GM21381 (cell line): ENCODE results near the gene SWAP70.
"Not testable (repeated sequence)": the region's sequence is repeated elsewhere in the genome, so short reads cannot be mapped to it uniquely, and the experiment has no call there.

Source experiments
- ATAC-seq: cut with Tn5 transposase; IDR thresholded peaks from one replicate; pipeline ENCODE4 v1.9.1; 2021; ENCODE audit warnings: mild to moderate bottlenecking, moderate library complexity; ENCODE audit not compliant: unreplicated experiment

Gene SWAP70

DNA sequence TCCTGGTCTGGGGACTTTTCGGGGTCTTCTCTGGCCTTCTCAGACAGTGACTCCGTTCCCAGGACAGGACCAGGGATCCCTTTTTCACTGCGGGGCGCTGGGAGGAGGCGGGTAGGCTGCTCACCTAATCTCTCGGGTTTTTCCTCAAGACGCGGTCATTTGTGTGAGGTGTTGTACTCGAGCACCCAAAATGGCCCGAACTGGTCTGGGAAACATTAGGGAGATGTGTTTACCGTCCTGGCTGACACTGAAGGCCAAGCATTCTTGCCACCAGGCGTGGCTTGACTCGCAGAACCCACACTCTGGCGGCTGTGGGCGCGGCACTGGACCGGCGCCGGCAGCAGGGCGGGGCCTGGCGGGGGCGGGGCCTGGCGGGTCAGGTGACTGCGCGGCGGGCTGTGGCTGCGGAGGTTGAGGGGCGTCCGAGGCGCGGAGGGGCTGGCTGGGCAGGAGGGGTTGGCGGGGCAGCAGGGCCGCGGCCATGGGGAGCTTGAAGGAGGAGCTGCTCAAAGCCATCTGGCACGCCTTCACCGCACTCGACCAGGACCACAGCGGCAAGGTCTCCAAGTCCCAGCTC, at the start of gene SWAP70:
TSS of gene SWAP70 (plus strand) at position 379 of the 577 bp plus-strand sequence. CDS start at position 482, 103 bp downstream.
- ATAC-seq: peak; percentile 86

GRCh38 chr11:9615031-9615451, 48.8 kb upstream of the SWAP70 start:
- peak; percentile 45 for ATAC-seq

DNA sequence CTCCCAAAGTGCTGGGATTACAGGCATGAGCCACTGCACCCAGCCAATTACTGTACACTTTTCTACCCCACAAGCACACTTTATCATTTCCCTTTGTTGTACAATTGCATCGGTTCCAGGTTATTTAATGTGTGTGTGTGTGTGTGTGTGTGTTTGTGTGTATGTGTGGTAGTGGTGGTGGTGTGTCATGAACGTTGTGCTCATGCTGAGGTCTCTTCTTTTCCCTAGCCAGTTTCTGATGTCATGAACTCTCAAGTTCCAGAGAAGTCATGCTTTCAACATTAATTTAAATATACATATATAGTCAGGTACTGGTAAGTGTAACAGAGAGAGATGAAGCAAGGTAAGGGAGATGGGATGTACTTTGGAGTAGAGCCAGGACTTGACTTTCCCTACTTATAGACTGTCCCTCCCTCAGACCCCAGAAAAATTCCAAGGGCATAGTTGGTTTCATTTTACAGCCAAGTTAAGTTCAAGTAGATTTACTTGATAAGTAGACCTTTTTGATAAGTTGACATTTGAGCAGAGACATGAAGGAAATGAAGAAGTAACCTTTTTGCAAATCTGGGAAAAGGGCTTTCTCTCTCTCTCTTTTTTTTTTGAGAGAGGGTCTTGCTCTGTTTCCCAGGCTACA, 47.7 kb upstream of the SWAP70 start:
- ATAC-seq: no peak

DNA sequence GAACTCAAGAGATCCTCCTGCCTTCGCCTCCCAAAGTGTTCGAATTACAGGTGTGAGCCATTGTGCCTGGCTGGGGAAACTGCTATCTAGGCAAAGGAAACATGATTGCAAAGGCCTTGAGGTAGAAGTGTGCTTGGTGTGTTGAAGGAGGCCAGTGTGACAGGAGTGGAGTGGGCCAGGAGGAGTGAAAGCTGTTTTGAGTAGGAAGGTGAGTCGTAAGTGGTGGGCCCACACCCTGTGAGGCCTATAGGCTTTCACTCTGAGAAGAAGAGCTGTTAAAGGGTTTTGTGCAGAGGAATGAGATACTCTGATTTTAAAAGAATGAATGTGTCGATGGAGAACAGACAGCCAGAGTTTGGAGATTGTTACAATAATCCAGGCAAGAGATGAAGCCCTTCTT, 47.0 kb upstream of the SWAP70 start:
- no peak for ATAC-seq

GRCh38 chr11:9617940-9618339, 45.9 kb upstream of the SWAP70 start:
- ATAC-seq: no peak

- no peak for ATAC-seq
Observed at GRCh38 chr11:9619004-9619403, 44.9 kb upstream of the SWAP70 start.

DNA sequence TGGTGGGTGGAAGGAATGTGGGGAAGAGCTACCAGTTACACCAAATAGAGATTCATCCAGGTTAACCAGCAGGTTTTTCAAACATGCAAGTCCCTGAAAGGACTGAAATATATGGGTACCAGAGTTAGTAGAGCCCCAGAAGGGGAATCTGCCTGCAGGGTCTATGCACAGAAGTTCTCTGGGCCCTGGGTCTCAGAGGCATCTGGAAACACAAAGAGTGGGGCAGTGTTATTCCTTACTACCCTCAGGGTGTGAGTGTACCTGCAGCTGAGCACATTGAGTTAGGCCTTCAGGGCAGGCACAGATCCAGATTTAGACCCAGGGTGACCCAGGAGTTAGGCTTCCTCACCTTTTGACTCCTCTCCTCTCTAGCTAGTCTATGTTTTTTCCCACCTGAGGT, 43.9 kb upstream of the SWAP70 start:
- ATAC-seq: no peak

GRCh38 chr11:9622353-9622752, 41.5 kb upstream of the SWAP70 start:
- ATAC-seq: not testable (repeated sequence)

GRCh38 chr11:9623053-9623452, 40.8 kb upstream of the SWAP70 start:
- ATAC-seq: not testable (repeated sequence)

GRCh38 chr11:9624448-9624847, 39.4 kb upstream of the SWAP70 start:
- no peak for ATAC-seq

GRCh38 chr11:9625162-9625561, 38.7 kb upstream of the SWAP70 start:
- no peak for ATAC-seq

GRCh38 chr11:9625728-9626127, 38.1 kb upstream of the SWAP70 start:
- no peak for ATAC-seq

DNA sequence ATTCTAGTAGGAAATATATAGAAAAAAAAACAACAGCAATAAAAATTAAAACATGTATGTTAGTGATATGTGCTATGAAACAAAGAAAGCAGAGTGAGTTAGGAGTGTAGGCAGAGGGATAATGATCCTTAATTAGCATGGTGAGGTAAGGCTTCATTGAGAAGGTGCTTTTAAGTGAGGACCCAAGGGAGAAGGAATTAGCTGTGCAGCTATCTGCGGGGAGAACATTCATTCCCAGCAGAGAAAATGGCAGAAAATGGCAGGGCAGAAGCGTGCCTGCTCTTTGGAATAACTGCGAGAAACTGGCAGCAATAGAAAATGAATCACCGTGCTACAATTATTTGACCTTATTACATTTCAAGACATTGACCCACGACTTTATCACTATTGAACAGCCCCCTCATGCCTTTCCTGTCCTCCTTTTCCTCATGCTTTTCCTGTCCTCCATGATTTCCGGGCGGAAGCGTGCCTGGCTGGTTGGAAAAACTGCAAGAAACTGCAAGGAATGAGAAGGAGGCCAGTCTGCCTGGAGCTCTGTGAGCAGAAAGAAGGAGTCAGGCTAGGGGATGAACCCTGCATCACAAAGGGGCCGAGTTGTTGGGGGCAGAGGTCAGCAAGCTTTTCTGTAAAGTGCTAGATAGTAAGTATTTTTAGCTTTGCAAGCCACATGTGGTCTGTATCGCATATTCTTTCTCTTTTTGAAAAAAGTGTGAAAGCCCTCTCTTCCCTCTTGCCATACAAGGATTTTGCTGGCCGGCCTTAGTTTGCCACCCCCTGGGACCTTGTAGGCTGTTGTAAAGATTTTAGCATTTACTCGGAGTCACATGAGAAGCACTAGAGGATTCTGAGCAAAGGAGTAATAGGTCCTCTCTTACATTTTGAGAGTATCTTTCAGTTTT, 37.1 kb upstream of the SWAP70 start:
- no peak for ATAC-seq

DNA sequence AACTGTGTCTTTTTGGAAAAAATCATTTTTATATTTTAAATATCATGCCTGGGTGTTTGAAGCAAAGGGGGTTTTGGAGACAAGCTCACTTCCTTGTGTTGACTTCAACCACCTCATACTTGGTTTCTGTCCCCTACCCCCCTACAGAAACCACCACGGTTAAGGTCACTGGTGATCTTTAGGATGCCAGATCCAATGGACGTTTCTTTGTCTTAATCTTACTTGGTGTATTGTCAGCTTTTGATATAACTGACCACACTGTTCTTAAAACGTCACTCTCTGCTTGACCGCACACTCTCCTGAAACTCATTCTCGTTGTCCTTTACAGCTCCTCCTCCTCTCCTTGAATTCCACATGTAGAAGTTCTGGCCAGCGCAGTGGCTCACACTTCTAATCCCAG, 34.8 kb upstream of the SWAP70 start:
- ATAC-seq: no peak

- ATAC-seq: no peak
Observed at GRCh38 chr11:9633679-9634078, 30.2 kb upstream of the SWAP70 start.

DNA sequence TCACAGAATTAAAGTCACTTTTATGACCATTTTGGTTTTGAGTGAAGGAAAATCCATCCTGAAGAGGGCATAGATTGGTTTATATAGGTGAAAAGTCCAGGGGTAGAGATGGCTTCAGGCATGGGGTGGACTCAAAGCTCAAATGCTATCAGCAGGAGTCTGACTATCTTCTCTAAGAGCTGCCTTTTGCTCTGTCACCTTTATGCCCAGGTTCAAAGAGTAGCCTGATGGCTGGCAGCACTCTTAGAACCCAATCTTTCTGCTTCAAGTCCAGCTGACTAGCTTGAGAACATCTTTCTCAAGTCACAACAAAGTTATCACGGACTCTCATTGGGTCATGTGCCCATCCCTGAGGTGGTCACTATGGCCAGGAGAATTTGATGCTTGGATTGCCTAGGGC, 27.2 kb upstream of the SWAP70 start:
- ATAC-seq: no peak

- ATAC-seq: no peak
Observed at GRCh38 chr11:9639099-9639498, 24.8 kb upstream of the SWAP70 start.

DNA sequence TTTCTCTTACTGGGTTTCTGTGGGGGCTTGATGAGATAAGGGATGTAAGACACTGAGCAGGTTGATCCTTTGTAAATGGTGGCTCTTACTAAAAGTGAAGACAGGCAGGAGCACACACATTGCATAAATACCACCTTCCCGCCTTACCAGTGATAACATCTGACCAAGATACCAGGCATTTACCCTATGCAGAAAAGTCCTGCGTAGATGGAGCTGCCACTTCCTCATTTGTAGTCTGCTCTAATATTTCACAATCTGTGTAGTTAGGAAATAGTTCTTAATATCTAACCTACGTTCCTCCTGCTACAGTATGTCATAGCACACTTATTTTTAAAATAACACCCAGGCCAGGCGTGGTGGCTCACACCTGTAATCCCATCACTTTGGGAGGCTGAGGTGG, 23.9 kb upstream of the SWAP70 start:
- no peak for ATAC-seq

DNA sequence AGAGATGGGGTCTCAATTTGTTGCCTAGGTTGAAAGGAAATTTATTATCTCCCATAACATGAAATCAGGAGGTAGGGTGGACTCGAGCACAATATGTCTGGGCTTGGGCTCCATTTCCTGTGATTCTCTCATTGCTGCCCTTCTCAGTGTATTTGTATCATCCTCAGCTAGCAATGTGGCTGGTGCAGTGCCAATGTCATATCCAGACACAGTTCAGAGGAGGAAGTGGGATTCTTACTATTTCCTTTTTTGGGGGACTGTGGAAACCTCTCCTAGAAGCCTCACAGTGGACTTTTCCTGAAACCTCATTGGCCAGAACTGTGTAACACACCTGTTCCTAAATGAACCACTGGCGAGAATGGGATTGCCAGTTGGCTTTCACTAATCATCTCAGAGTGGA, 21.0 kb upstream of the SWAP70 start:
- ATAC-seq: no peak

DNA sequence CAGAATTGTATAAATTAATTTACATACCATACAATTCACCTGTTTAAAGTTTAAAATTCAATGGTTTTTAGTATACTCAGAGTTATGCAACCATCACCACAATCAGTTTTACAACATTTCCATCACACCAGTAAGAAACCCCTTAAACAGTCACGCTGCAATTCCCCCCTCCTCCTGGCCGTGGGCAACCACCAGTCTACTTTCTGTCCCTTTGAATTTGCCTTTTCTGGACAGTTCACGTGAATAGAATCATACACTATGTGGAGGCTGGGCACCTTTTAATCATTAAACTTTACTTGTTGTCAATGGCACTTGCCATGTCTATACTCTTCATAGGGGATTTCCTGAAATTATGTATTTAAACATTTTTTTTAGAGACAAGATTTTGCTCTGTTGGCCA, 20.1 kb upstream of the SWAP70 start:
- ATAC-seq: peak; percentile 79

DNA sequence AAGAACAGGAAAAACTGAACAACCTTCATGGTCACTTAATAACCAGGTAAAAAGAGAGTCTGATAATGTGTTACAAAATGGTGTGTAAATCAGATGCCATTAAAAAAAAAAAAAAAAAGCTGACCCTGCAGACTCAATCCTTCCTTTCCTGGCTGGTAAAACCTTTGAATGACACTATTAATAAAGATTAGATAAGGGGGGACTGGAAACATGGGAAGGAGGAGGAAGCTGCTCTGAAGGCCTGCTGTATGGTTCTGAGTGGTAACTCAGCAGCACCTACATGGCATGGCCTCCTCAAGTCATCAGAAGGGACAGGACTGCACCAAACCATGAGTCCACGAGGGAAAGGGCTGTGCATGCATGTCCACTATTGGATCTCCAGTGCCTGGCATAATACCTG, 18.0 kb upstream of the SWAP70 start:
- ATAC-seq: no peak

DNA sequence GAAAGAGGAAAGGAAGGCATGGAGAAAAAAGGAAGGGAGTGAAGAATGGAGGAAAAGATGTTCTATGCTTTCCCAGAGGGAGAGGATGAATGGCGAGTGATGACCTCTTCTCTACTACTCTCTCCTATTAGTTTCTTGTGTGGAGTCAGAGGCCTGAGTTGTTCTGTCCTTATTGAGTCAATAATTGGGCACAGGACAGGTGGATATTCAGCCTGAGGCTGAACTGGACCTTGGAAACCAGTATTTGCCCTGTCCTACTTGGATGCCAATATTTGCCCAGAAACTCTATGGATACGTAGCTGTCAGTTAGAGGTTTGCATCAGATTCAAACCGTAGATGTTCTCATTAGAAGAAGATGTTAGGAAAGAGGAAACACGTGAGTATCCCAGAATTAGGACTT, 17.6 kb upstream of the SWAP70 start:
- ATAC-seq: no peak
